A549 (cell line): ENCODE measurements around the gene MRPS15. TPM values are rescaled to one million over a fixed set of nuclear protein-coding genes. Genes with fewer than 3 reads are reported as not detected.

Experiments
- ATAC-seq, 2 experiments: fragments of 200-7000 bp in 1 of 2; fragments of >200 bp in 1 of 2; cut with Nextera tagmentation in 1 of 2; cut with Tn5 transposase in 1 of 2; 3 replicates each; pipeline versions ENCODE4 v1.8.0 to v1.9.1; 2018 to 2020; ENCODE audit warnings: mild to moderate bottlenecking in 1 of 2, moderate library complexity in 1 of 2
- CTCF ChIA-PET: fragments of 300-600 bp; sonication (Branson Sonifier 250); formaldehyde crosslinking; extraction: SDS; loops from one replicate; lab custom pipeline; 2021; ENCODE audit warnings: antibody characterized with exemption, inconsistent platforms; lab: Yijun Ruan, JAX
- POLR2A ChIA-PET: fragments of 350-600 bp; formaldehyde crosslinking; extraction: SDS; loops from one replicate; lab custom pipeline; 2021; ENCODE audit warnings: antibody characterized with exemption, inconsistent platforms; lab: Yijun Ruan, JAX
- DNase-seq, 2 experiments: peaks; one replicate each; pipeline versions ENCODE4 v3.0.0 to v3.0.0-alpha.2; 2011 to 2016; ENCODE audit warnings: low read depth in 1 of 2, low spot score in 1 of 2
- FAIRE-seq: peaks from 2 replicates; lab custom pipeline; 2011; peaks lifted over from hg19 to GRCh38; lab: Jason Lieb, UNC
- H3K27ac ChIP-seq, 2 experiments: fragments of >200 bp; sonication (Bioruptor Twin); formaldehyde crosslinking; 3 replicates each; pipeline ENCODE4 v1.5.1; 2016 to 2017
- H3K4me1 ChIP-seq: fragments of >200 bp; sonication (Bioruptor Twin); formaldehyde crosslinking; 3 replicates; pipeline ENCODE4 v1.6.1; 2016
- H3K4me2 ChIP-seq: fragments of >200 bp; sonication (Bioruptor Twin); formaldehyde crosslinking; 3 replicates; pipeline ENCODE4 v1.6.1; 2016
- H3K4me3 ChIP-seq: fragments of >200 bp; sonication (Bioruptor Twin); formaldehyde crosslinking; 3 replicates; pipeline ENCODE4 v1.5.1; 2016
- H3K9me3 ChIP-seq: fragments of >200 bp; sonication (Bioruptor Twin); formaldehyde crosslinking; 3 replicates; pipeline ENCODE4 v1.6.1; 2016
- CBX2 ChIP-seq: fragments of 200-600 bp; sonication (generic); IDR thresholded peaks from 2 replicates; pipeline ENCODE4 v1.6.1; 2016; ENCODE audit warnings: low read depth, mild to moderate bottlenecking, borderline replicate concordance
- CTCF ChIP-seq: fragments of >200 bp; sonication (Bioruptor Twin); formaldehyde crosslinking; IDR thresholded peaks from 3 replicates; pipeline ENCODE4 v1.5.1; 2016
- EHMT2 ChIP-seq: fragments of 200-600 bp; sonication (generic); IDR thresholded peaks from 2 replicates; pipeline ENCODE4 v1.6.1; 2016; ENCODE audit warnings: antibody characterized with exemption, low read depth, mild to moderate bottlenecking, moderate library complexity
- ELK1 ChIP-seq: fragments of 150-350 bp; IDR thresholded peaks from 2 replicates; pipeline ENCODE4 v1.6.1; 2014; ENCODE audit warnings: low read depth, mild to moderate bottlenecking, low read length
- FOSL2 ChIP-seq, 2 experiments: fragments of 450-650 bp in 1 of 2; fragments of >200 bp in 1 of 2; sonication (Bioruptor Twin) in 1 of 2; formaldehyde crosslinking; IDR thresholded peaks; 2 replicates each; pipeline versions ENCODE4 v1.5.0 to v1.6.1; 2016 to 2020; ENCODE audit warnings: mild to moderate bottlenecking in 1 of 2, moderate library complexity in 1 of 2
- FOXS1 ChIP-seq: fragments of 250-450 bp; sonication (Bioruptor Pico); IDR thresholded peaks from 2 replicates; pipeline ENCODE4 v1.5.0; 2020; ENCODE audit warnings: mild to moderate bottlenecking, moderate library complexity
- GATA3 ChIP-seq: IDR thresholded peaks from 2 replicates; pipeline ENCODE4 v1.6.1; 2012; ENCODE audit warnings: borderline replicate concordance
- HEYL ChIP-seq: fragments of 250-450 bp; sonication (Bioruptor Pico); IDR thresholded peaks from 2 replicates; pipeline ENCODE4 v1.8.0; 2021; ENCODE audit warnings: mild to moderate bottlenecking, moderate library complexity
- HOXB13 ChIP-seq: fragments of 250-450 bp; sonication (Bioruptor Pico); IDR thresholded peaks from 2 replicates; pipeline ENCODE4 v1.5.0; 2020; ENCODE audit warnings: low read depth, mild to moderate bottlenecking, moderate library complexity
- HOXB5 ChIP-seq: fragments of 250-450 bp; sonication (Bioruptor Pico); IDR thresholded peaks from 2 replicates; pipeline ENCODE4 v1.5.0; 2020; ENCODE audit warnings: mild to moderate bottlenecking, moderate library complexity
- JUN ChIP-seq, 2 experiments: fragments of >200 bp; sonication (Bioruptor Twin); formaldehyde crosslinking; IDR thresholded peaks; 2 replicates in 1 of 2; 3 replicates in 1 of 2; pipeline ENCODE4 v1.6.1; 2016 to 2017
- JUNB ChIP-seq: fragments of >200 bp; sonication (Bioruptor Twin); formaldehyde crosslinking; IDR thresholded peaks from 2 replicates; pipeline ENCODE4 v1.6.1; 2016
- KDM5A ChIP-seq: fragments of 200-600 bp; sonication (generic); IDR thresholded peaks from 2 replicates; pipeline ENCODE4 v1.6.1; 2016; ENCODE audit warnings: antibody characterized with exemption, mild to moderate bottlenecking
- MYC ChIP-seq: IDR thresholded peaks from 2 replicates; pipeline ENCODE4 v1.6.1; 2012; ENCODE audit warnings: mild to moderate bottlenecking, inconsistent platforms, low read length, improper control_type of control experiment, borderline replicate concordance
- NR3C1 ChIP-seq: fragments of >200 bp; sonication (Bioruptor Twin); formaldehyde crosslinking; IDR thresholded peaks from 3 replicates; pipeline ENCODE4 v1.6.1; 2017
- POLR2A ChIP-seq: IDR thresholded peaks from 2 replicates; pipeline ENCODE4 v1.6.1; 2012; ENCODE audit warnings: mild to moderate bottlenecking, low read length
- POLR2AphosphoS2 ChIP-seq: conservative IDR thresholded peaks from 2 replicates; pipeline ENCODE4 v1.6.1; 2012; ENCODE audit warnings: low read length, improper control_type of control experiment, inconsistent platforms
- RAD21 ChIP-seq, 2 experiments: fragments of >200 bp in 1 of 2; sonication (Bioruptor Twin) in 1 of 2; formaldehyde crosslinking in 1 of 2; IDR thresholded peaks in 1 of 2; conservative IDR thresholded peaks in 1 of 2; 2 replicates in 1 of 2; 3 replicates in 1 of 2; pipeline ENCODE4 v1.6.1; 2012 to 2018; ENCODE audit warnings: inconsistent platforms in 1 of 2
- RCOR1 ChIP-seq: fragments of 150-350 bp; IDR thresholded peaks from 2 replicates; pipeline ENCODE4 v1.6.1; 2014; ENCODE audit warnings: antibody characterized with exemption, low read length, low read depth
- RFX5 ChIP-seq: fragments of 450-650 bp; IDR thresholded peaks from 2 replicates; pipeline ENCODE4 v1.7.1; 2014; ENCODE audit warnings: antibody characterized with exemption, mild to moderate bottlenecking, moderate library complexity
- SREBF2 ChIP-seq: fragments of 450-650 bp; IDR thresholded peaks from 2 replicates; pipeline ENCODE4 v1.6.1; 2014; ENCODE audit warnings: mild to moderate bottlenecking, moderate library complexity
- TP53 ChIP-seq: fragments of 250-450 bp; sonication (Bioruptor Pico); IDR thresholded peaks from 2 replicates; pipeline ENCODE4 v1.5.0; 2021; ENCODE audit warnings: mild to moderate bottlenecking, moderate library complexity
- ZNF302 ChIP-seq: fragments of 250-450 bp; sonication (Bioruptor Pico); IDR thresholded peaks from 2 replicates; pipeline ENCODE4 v1.9.0; 2021; ENCODE audit warnings: inconsistent platforms, mild to moderate bottlenecking, moderate library complexity
- WGBS: methylation state at CpG from one replicate; pipeline ENCODE4 v1.1.6; 2017; ENCODE audit errors: missing lambda C conversion rate; 5-methylcytosine and 5-hydroxymethylcytosine counted together
- polyA plus RNA-seq, 4 experiments: library from polyadenylated mRNA; depleted of rRNA in 3 of 4; stranded (reverse); fragments of >200 nt; fragmentation: RNase III in 1 of 4; extraction: RNeasy Plus Mini Kit Qiagen cat#74134 plus additional on column Dnase treatment in 1 of 4; gene quantifications; 2 replicates in 3 of 4; 3 replicates in 1 of 4; pipeline ENCODE4 v1.2.3, GENCODE V29; 2011 to 2017
- TF ChIP-seq, protein P1 (sequence below): fragments of >200 bp; sonication (Bioruptor Twin); formaldehyde crosslinking; IDR thresholded peaks from 2 replicates; pipeline ENCODE4 v1.6.1; 2016
- TF ChIP-seq, protein P2 (sequence below): IDR thresholded peaks from 2 replicates; pipeline ENCODE4 v1.6.1; 2012; ENCODE audit warnings: low read depth, borderline replicate concordance

MRPS15 gene
- polyA plus RNA-seq, 2 of the 4 experiments (the other 2 are of a cell fraction) = 74.7 to 79.7 TPM

DNA sequence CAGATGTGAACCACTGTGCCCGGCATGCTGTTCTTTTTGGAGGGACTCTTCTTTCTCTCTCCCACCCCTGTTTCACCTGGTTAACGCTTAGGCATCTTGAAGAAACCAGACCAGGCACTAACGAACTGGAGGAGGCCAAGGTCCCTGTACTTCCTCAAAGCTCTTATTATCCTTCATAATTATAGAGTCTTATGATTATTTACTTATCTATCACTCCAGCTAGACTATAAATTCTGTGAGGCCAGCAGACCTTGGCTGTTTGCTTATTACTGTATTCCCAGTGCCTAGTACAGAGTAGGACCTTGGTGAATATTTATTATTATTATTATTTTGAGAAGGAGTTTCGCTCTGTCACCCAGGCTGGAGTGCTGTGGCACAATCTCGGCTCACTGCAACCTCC lies 12.8 kb upstream of the MRPS15 start (continued):
- TF ChIP-seq HOXB5 (CRISPR knock-in tag) (no peak), ZNF302 (CRISPR knock-in tag) (no peak), GATA3 (no peak), POLR2A (no peak)
- TF ChIP-seq, protein P1, sequence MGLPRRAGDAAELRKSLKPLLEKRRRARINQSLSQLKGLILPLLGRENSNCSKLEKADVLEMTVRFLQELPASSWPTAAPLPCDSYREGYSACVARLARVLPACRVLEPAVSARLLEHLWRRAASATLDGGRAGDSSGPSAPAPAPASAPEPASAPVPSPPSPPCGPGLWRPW = no peak

- DNase-seq (no peak), FAIRE-seq (no peak), ATAC-seq (no peak)
- Histone ChIP-seq H3K4me3 (no peak overlapping the region), H3K27ac (no peak overlapping the region), H3K4me1 (no peaks in the 10 kb centered on the region), H3K9me3 (no peaks in the 10 kb centered on the region), H3K4me2 (no peak overlapping the region)
- ChIA-PET POLR2A (no interaction called here), CTCF (interaction anchor here (0.6 kb wide), 2 partner anchors 197 to 1056 kb away, joined by 3 to 4 read pairs; no protein-coding TSS in a partner anchor)
- 85% methylated on average over 6 of the region's 7 CpGs for WGBS
- TF ChIP-seq HOXB13 (no peak), GATA3 (no peak), CTCF (no peak), RCOR1 (no peak), KDM5A (no peak), ELK1 (no peak), JUNB (no peak), HEYL (CRISPR knock-in tag) (no peak), NR3C1 (no peak), EHMT2 (no peak), JUN (IDR thresholded peaks at IDR 0.05) (no peak), FOXS1 (CRISPR knock-in tag) (no peak), FOSL2 (IDR thresholded peaks at IDR 0.05) (no peak), FOSL2 (CRISPR knock-in tag; IDR thresholded peaks at IDR 0.05) (no peak), MYC (no peak), HOXB5 (CRISPR knock-in tag) (no peak), RAD21 (conservative IDR thresholded peaks at IDR 0.05 in 1 of 2, IDR thresholded peaks at IDR 0.05 in 1 of 2) (no peak)
- TF ChIP-seq, protein P2, sequence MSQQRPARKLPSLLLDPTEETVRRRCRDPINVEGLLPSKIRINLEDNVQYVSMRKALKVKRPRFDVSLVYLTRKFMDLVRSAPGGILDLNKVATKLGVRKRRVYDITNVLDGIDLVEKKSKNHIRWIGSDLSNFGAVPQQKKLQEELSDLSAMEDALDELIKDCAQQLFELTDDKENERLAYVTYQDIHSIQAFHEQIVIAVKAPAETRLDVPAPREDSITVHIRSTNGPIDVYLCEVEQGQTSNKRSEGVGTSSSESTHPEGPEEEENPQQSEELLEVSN = no peak
Measured at GRCh38 chr1:36475910-36476604, 11.9 kb upstream of the MRPS15 start.

GRCh38 chr1:36475341-36475740 lies 11.2 kb upstream of the MRPS15 start:
- no peak for DNase-seq
- H3K4me2 ChIP-seq = no peak overlapping the region
- CTCF ChIA-PET = interaction anchor here (0.9 to 1.3 kb wide), 2 partner anchors 9 to 10 kb away, joined by 3 to 4 read pairs; no protein-coding TSS in a partner anchor
- TF ChIP-seq CBX2 = no peak
- no peak for TF ChIP-seq POLR2AphosphoS2
- TF ChIP-seq ZNF302 (CRISPR knock-in tag) = no peak
- no peak for TF ChIP-seq RCOR1
- no peak for TF ChIP-seq JUNB
- TF ChIP-seq RFX5 = no peak
- TF ChIP-seq TP53 = no peak
- TF ChIP-seq GATA3 = no peak
- no peak for TF ChIP-seq SREBF2
- no peak for FAIRE-seq
- no peak overlapping the region for H3K4me3 ChIP-seq
- no peak for ATAC-seq
- no peaks in the 10 kb centered on the region for H3K9me3 ChIP-seq
- H3K4me1 ChIP-seq = no peaks in the 10 kb centered on the region
- no peak overlapping the region for H3K27ac ChIP-seq
- POLR2A ChIA-PET = no interaction called here
- 94% methylated on average over 2 of the region's 9 CpGs for WGBS
